HepG2 (cell line): Measurements from ENCODE around the gene LCAT. TPM values are rescaled to one million over a fixed set of nuclear protein-coding genes. Genes with fewer than 3 reads are reported as not detected.
A peak's percentile ranks its signal among the peaks of the same experiment; 100 is the strongest.

Source experiments
- CEBPB ChIP-seq: IDR thresholded peaks from 2 replicates; pipeline ENCODE4 v1.6.1; 2011; ENCODE audit warnings: low read depth, low read length, improper control_type of control experiment, borderline replicate concordance
- ELF1 ChIP-seq: sonication (generic); formaldehyde crosslinking; IDR thresholded peaks from 2 replicates; pipeline ENCODE4 v1.4.0; 2020; ENCODE audit warnings: missing genetic modification reagents
- HNRNPH1 ChIP-seq: fragments of 200-400 bp; formaldehyde crosslinking; optimal IDR thresholded peaks from 2 replicates; pipeline ENCODE3; 2017; ENCODE audit warnings: mild to moderate bottlenecking, low read depth, low read length
- HOXA5 ChIP-seq: sonication (generic); formaldehyde crosslinking; IDR thresholded peaks from 2 replicates; pipeline ENCODE4 v1.4.0; 2020; ENCODE audit warnings: missing genetic modification reagents
- HOXA7 ChIP-seq: sonication (generic); formaldehyde crosslinking; IDR thresholded peaks from 2 replicates; pipeline ENCODE4 v1.8.1; 2022; ENCODE audit warnings: mild to moderate bottlenecking, missing genetic modification reagents, moderate library complexity
- NR2F1 ChIP-seq, 2 experiments: fragments of 450-650 bp in 1 of 2; formaldehyde crosslinking in 1 of 2; IDR thresholded peaks; 2 replicates each; pipeline versions ENCODE4 v1.5.0 to v1.6.1; 2016 to 2020; ENCODE audit warnings: mild to moderate bottlenecking in 1 of 2, missing compliant biosample characterization in 1 of 2, missing genetic modification reagents in 1 of 2, moderate library complexity in 1 of 2
- SMAD9 ChIP-seq: sonication (generic); formaldehyde crosslinking; IDR thresholded peaks from 2 replicates; pipeline ENCODE4 v1.5.1; 2020; ENCODE audit warnings: mild to moderate bottlenecking, missing genetic modification reagents
- SMARCE1 ChIP-seq: fragments of 450-650 bp; IDR thresholded peaks from 2 replicates; pipeline ENCODE4 v1.6.1; 2017; ENCODE audit warnings: borderline replicate concordance
- SOX13 ChIP-seq, 3 experiments: fragments of 450-650 bp in 1 of 3; sonication (generic) in 1 of 3; formaldehyde crosslinking in 1 of 3; IDR thresholded peaks in 2 of 3; conservative IDR thresholded peaks in 1 of 3; 2 replicates each; pipeline versions ENCODE4 v1.5.0 to v1.6.1; 2016 to 2020; ENCODE audit warnings: antibody characterized with exemption in 1 of 3, mild to moderate bottlenecking in 1 of 3, missing compliant biosample characterization in 1 of 3, missing genetic modification reagents in 1 of 3, moderate library complexity in 1 of 3
- WIZ ChIP-seq: sonication (generic); formaldehyde crosslinking; IDR thresholded peaks from 2 replicates; pipeline ENCODE4 v1.5.1; 2020; ENCODE audit warnings: mild to moderate bottlenecking, missing genetic modification reagents
- ZNF274 ChIP-seq: sonication (generic); formaldehyde crosslinking; IDR thresholded peaks from 2 replicates; pipeline ENCODE4 v1.5.1; 2020; ENCODE audit warnings: mild to moderate bottlenecking, missing genetic modification reagents
- ZNF276 ChIP-seq: sonication (generic); formaldehyde crosslinking; IDR thresholded peaks from 2 replicates; pipeline ENCODE4 v1.4.0; 2020; ENCODE audit warnings: mild to moderate bottlenecking, low read depth, missing genetic modification reagents
- ZNF354B ChIP-seq: sonication (generic); formaldehyde crosslinking; IDR thresholded peaks from 2 replicates; pipeline ENCODE4 v1.8.0; 2022; ENCODE audit warnings: mild to moderate bottlenecking, missing genetic modification reagents
- ZNF446 ChIP-seq: sonication (generic); formaldehyde crosslinking; IDR thresholded peaks from 2 replicates; pipeline ENCODE4 v1.5.0; 2020; ENCODE audit warnings: mild to moderate bottlenecking, missing genetic modification reagents
- ZNF460 ChIP-seq: sonication (generic); formaldehyde crosslinking; IDR thresholded peaks from 2 replicates; pipeline ENCODE4 v1.5.1; 2020; ENCODE audit warnings: missing genetic modification reagents, mild to moderate bottlenecking, borderline replicate concordance
- ZNF484 ChIP-seq: sonication (generic); formaldehyde crosslinking; IDR thresholded peaks from 2 replicates; pipeline ENCODE4 v1.5.1; 2020; ENCODE audit warnings: mild to moderate bottlenecking, low read depth, missing genetic modification reagents, borderline replicate concordance
- ZNF660 ChIP-seq: sonication (generic); formaldehyde crosslinking; IDR thresholded peaks from 2 replicates; pipeline ENCODE4 v1.5.1; 2020; ENCODE audit warnings: mild to moderate bottlenecking, low read depth, missing genetic modification reagents, borderline replicate concordance
- ZSCAN12 ChIP-seq: sonication (generic); formaldehyde crosslinking; IDR thresholded peaks from 2 replicates; pipeline ENCODE4 v1.9.0; 2021; ENCODE audit warnings: mild to moderate bottlenecking, missing genetic modification reagents
- ZSCAN20 ChIP-seq: sonication (generic); formaldehyde crosslinking; IDR thresholded peaks from 2 replicates; pipeline ENCODE4 v1.4.0; 2020; ENCODE audit warnings: missing genetic modification reagents, mild to moderate bottlenecking, borderline replicate concordance
- ZSCAN25 ChIP-seq: sonication (generic); formaldehyde crosslinking; IDR thresholded peaks from 2 replicates; pipeline ENCODE4 v1.8.0; 2022; ENCODE audit warnings: mild to moderate bottlenecking, missing genetic modification reagents
- polyA plus RNA-seq, 8 experiments: library from polyadenylated mRNA; depleted of rRNA in 3 of 8; stranded (reverse) in 7 of 8; unstranded in 1 of 8; fragments of >200 nt; fragmentation: Illumina TruSeq in 4 of 8; extraction: Trizol in 4 of 8; gene quantifications; 2 replicates each; pipeline versions ENCODE4 v1.2.1 to v1.2.3, GENCODE V29; 2011 to 2016; ENCODE audit warnings: low read depth in 4 of 8, missing spikeins in 1 of 8, mixed read lengths in 1 of 8; ENCODE audit not compliant: insufficient read depth in 1 of 8
- total RNA-seq, 5 experiments: library from RNA; depleted of rRNA; stranded (reverse); fragments of >200 nt; fragmentation: Illumina TruSeq; extraction: Trizol; gene quantifications; 2 replicates each; pipeline ENCODE4 v1.2.3, GENCODE V29; 2016; ENCODE audit warnings: low read depth in 1 of 5
- TF ChIP-seq, protein P1 (sequence below): sonication (generic); formaldehyde crosslinking; IDR thresholded peaks from 2 replicates; pipeline ENCODE4 v1.4.0; 2020; ENCODE audit warnings: missing genetic modification reagents
- TF ChIP-seq, protein P2 (sequence below): sonication (generic); formaldehyde crosslinking; IDR thresholded peaks from 2 replicates; pipeline ENCODE4 v1.8.1; 2023; ENCODE audit warnings: mild to moderate bottlenecking, moderate library complexity, missing genetic modification reagents
- TF ChIP-seq, protein P3 (sequence below): IDR thresholded peaks from 2 replicates; pipeline ENCODE4 v1.6.1; 2016; ENCODE audit warnings: missing genetic modification reagents, missing compliant biosample characterization

The LCAT gene
- total and polyA plus RNA-seq, 2 of the 13 experiments (the other 11 are each of a cell fraction or from before 2014, with no cell fraction given): 36.1 to 38.9 TPM

- TF ChIP-seq, protein P1, sequence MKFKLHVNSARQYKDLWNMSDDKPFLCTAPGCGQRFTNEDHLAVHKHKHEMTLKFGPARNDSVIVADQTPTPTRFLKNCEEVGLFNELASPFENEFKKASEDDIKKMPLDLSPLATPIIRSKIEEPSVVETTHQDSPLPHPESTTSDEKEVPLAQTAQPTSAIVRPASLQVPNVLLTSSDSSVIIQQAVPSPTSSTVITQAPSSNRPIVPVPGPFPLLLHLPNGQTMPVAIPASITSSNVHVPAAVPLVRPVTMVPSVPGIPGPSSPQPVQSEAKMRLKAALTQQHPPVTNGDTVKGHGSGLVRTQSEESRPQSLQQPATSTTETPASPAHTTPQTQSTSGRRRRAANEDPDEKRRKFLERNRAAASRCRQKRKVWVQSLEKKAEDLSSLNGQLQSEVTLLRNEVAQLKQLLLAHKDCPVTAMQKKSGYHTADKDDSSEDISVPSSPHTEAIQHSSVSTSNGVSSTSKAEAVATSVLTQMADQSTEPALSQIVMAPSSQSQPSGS (CRISPR knock-in tag): peak; percentile 95
- TF ChIP-seq ZNF354B (CRISPR knock-in tag): peak; percentile 85; the same call in 1 of the 2 replicates
- peak; percentile 33 to 40; a peak in 2 of 4 replicates for TF ChIP-seq NR2F1 (CRISPR knock-in tag; IDR thresholded peaks at IDR 0.05)
- no peak for TF ChIP-seq SMARCE1
- TF ChIP-seq ZNF484: no peak
- TF ChIP-seq ZNF660 (CRISPR knock-in tag): no peak
- TF ChIP-seq CEBPB: no peak
- peak; percentile 68; the same call in 1 of the 2 replicates for TF ChIP-seq HOXA5 (CRISPR knock-in tag)
- TF ChIP-seq WIZ (CRISPR knock-in tag): no peak
- TF ChIP-seq ZSCAN25 (CRISPR knock-in tag): peak; percentile 75
- no peak; the same call in 1 of the 2 replicates for TF ChIP-seq ZNF460 (CRISPR knock-in tag)
- no peak for TF ChIP-seq SMAD9
- peak; percentile 38; the same call in 1 of the 2 replicates for TF ChIP-seq ELF1 (CRISPR knock-in tag)
- TF ChIP-seq, protein P2, sequence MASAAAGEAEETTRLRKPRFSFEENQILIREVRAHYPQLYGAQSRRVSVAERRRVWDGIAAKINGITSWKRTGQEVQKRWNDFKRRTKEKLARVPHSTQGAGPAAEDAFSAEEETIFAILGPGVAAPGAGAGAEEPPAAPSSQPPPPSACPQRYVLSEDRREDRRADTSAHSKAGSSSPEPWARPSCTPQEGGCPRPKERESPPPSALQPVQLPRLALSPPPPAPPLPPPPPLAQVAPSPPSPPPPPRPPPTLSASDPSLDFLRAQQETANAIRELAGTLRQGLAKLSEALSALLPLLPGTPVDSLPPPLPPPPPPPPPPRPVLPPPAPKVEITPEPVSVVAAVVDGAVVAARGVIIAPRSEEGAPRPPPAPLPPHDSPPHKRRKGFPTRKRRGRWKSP (CRISPR knock-in tag): 0 out of 2 replicates have a peak, but pooled peaks have one; percentile 76
- 0 out of 2 replicates have a peak, but pooled peaks have one; percentile 17 for TF ChIP-seq ZSCAN12 (CRISPR knock-in tag)
- TF ChIP-seq, protein P3, sequence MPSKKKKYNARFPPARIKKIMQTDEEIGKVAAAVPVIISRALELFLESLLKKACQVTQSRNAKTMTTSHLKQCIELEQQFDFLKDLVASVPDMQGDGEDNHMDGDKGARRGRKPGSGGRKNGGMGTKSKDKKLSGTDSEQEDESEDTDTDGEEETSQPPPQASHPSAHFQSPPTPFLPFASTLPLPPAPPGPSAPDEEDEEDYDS: peak; percentile 73
- 0 out of 2 replicates have a peak, but pooled peaks have one; percentile 14 for TF ChIP-seq ZSCAN20 (CRISPR knock-in tag)
- TF ChIP-seq ZNF446 (CRISPR knock-in tag): no peak
- TF ChIP-seq ZNF276 (CRISPR knock-in tag): no peak; the same call in 1 of the 2 replicates
- TF ChIP-seq HOXA7 (CRISPR knock-in tag): no peak
- TF ChIP-seq SOX13 (IDR thresholded peaks at IDR 0.05): no peak
- peak in 1 of 2 experiments; percentile 61; a peak in 2 of 4 replicates for TF ChIP-seq SOX13 (CRISPR knock-in tag; conservative IDR thresholded peaks at IDR 0.05 in 1 of 2, IDR thresholded peaks at IDR 0.05 in 1 of 2)
- TF ChIP-seq HNRNPH1: no peak
- TF ChIP-seq ZNF274: peak; percentile 61; the same call in 1 of the 2 replicates
These were observed 24.7 kb upstream of the LCAT start, which contains the start of gene SLC12A4 (continued) for GRCh38 chr16:67968400-67969253.
